ENCODE measurements around the gene CDKN2A.

DNA sequence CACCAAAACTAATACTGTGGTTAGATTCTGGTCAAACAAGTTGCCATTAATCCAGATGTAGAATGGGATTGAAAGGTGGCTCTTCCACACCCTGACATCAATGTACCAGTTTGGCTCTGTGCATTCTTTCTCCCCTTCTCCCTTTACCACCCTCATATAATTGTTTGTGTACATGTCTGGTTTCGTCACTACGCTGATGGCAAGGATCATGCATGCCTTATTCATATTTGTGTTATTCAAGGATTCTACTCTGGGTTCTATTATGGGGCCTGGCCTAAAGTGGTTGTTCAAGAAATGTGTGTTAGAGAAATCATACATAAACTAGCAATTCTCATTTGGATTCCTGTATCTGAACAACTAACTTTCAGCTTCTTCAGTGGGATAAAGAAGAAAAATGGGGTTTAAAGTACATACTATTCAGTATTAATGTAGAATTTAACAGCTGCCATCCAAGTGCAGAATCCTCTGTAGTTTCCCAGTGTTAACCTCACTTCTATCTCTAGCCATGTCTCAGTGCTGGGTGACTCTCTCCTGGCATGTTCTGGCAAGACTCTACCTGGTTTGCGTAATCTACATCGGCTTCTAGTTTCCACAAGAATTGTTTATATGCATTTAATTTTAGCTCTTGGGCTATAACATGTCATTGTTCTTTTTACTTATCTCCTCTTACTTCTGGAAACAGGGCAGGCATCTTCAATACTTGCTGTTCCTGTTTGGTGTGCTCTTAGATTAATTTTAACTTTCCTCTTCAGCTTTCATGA is 42.9 kb upstream of the CDKN2A start:
- TF ChIP-seq, protein P1, sequence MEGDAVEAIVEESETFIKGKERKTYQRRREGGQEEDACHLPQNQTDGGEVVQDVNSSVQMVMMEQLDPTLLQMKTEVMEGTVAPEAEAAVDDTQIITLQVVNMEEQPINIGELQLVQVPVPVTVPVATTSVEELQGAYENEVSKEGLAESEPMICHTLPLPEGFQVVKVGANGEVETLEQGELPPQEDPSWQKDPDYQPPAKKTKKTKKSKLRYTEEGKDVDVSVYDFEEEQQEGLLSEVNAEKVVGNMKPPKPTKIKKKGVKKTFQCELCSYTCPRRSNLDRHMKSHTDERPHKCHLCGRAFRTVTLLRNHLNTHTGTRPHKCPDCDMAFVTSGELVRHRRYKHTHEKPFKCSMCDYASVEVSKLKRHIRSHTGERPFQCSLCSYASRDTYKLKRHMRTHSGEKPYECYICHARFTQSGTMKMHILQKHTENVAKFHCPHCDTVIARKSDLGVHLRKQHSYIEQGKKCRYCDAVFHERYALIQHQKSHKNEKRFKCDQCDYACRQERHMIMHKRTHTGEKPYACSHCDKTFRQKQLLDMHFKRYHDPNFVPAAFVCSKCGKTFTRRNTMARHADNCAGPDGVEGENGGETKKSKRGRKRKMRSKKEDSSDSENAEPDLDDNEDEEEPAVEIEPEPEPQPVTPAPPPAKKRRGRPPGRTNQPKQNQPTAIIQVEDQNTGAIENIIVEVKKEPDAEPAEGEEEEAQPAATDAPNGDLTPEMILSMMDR (IDR thresholded peaks at IDR 0.05) = no peak
- TF ChIP-seq POLR2A (IDR thresholded peaks at IDR 0.05) = no peak
